SU-DHL-6 (cell line): ENCODE measurements around the gene ZBTB47.

Experiments
- H2AFZ ChIP-seq: fragments of 200-600 bp; sonication (generic); 2 replicates; pipeline ENCODE4 v1.6.1; 2014; ENCODE audit warnings: low read depth, mild to moderate bottlenecking, moderate library complexity, mixed read lengths, antibody characterized with exemption, low read length; ENCODE audit not compliant: severe bottlenecking
- H3F3A ChIP-seq: fragments of 200-600 bp; shearing (Covaris generic); 2 replicates; pipeline ENCODE4 v1.6.0; 2016; ENCODE audit warnings: antibody characterized with exemption, mild to moderate bottlenecking; ENCODE audit not compliant: insufficient read depth
- H3K27ac ChIP-seq: fragments of 200-600 bp; sonication (generic); 2 replicates; pipeline ENCODE4 v1.5.1; 2016; ENCODE audit warnings: low read depth, mild to moderate bottlenecking, low read length, moderate library complexity, mixed read lengths
- H3K27me3 ChIP-seq: fragments of 200-600 bp; sonication (generic), shearing (Covaris generic); 2 replicates; pipeline ENCODE4 v1.6.0; 2014; ENCODE audit warnings: mild to moderate bottlenecking, low read length
- H3K36me3 ChIP-seq: fragments of 200-600 bp; sonication (generic); 2 replicates; pipeline ENCODE4 v1.6.1; 2014; ENCODE audit warnings: mild to moderate bottlenecking, low read length, mixed read lengths
- H3K4me2 ChIP-seq: fragments of 300-600, 200-600 bp; shearing (Covaris generic), sonication (generic); 2 replicates; pipeline ENCODE4 v1.6.0; 2014; ENCODE audit warnings: low read length, low read depth, mild to moderate bottlenecking; ENCODE audit not compliant: poor library complexity, severe bottlenecking
- H3K4me3 ChIP-seq: fragments of 200-600 bp; sonication (generic); 2 replicates; pipeline ENCODE4 v1.5.1; 2014; ENCODE audit warnings: antibody characterized with exemption, low read length, mild to moderate bottlenecking, mixed read lengths; ENCODE audit not compliant: insufficient read depth, poor library complexity, severe bottlenecking
- H3K79me2 ChIP-seq: fragments of 200-600 bp; sonication (generic); 2 replicates; pipeline ENCODE4 v1.6.1; 2014; ENCODE audit warnings: mild to moderate bottlenecking, low read length, moderate library complexity; ENCODE audit not compliant: insufficient read depth
- H3K9ac ChIP-seq: fragments of 200-600 bp; sonication (generic); 2 replicates; pipeline ENCODE4 v1.7.0; 2014; ENCODE audit warnings: mild to moderate bottlenecking, low read length
- H3K9me2 ChIP-seq: fragments of 200-600 bp; sonication (generic); replicated peaks from 2 replicates; pipeline ENCODE4 v1.6.1; 2014; ENCODE audit warnings: low read length; ENCODE audit not compliant: insufficient read depth
- H3K9me3 ChIP-seq: fragments of 200-600 bp; sonication (generic); 2 replicates; pipeline ENCODE4 v1.6.1; 2014; ENCODE audit warnings: low read length, mixed read lengths; ENCODE audit not compliant: insufficient read depth
- H4K20me1 ChIP-seq: fragments of 200-600 bp; sonication (generic); 2 replicates; pipeline ENCODE4 v1.6.1; 2014; ENCODE audit warnings: low read depth, mild to moderate bottlenecking, antibody characterized with exemption, low read length, moderate library complexity, mixed read lengths
- CTCF ChIP-seq: fragments of 200-600 bp; sonication (generic); IDR thresholded peaks from one replicate; pipeline ENCODE4 v1.5.1; 2017; ENCODE audit warnings: antibody characterized with exemption, mild to moderate bottlenecking, low read length, moderate library complexity; ENCODE audit not compliant: insufficient read depth, poor library complexity, severe bottlenecking
- EZH2phosphoT487 ChIP-seq: fragments of 200-600 bp; sonication (generic), shearing (Covaris generic); conservative IDR thresholded peaks from 2 replicates; pipeline ENCODE4 v1.6.1; 2018; ENCODE audit warnings: mild to moderate bottlenecking, antibody characterized with exemption, low read length, moderate library complexity, mixed read lengths

Gene ZBTB47

GRCh38 chr3:42708611-42709151 lies 55.2 kb downstream of the ZBTB47 start:
- no peaks in the 10 kb centered on the region for H4K20me1 ChIP-seq
- H3K27me3 ChIP-seq = no peaks in the 10 kb centered on the region
- H3K4me3 ChIP-seq = no peak overlapping the region
- no peaks in the 10 kb centered on the region for H3K36me3 ChIP-seq
- no peak overlapping the region for H3K4me2 ChIP-seq
- H3F3A ChIP-seq = no peaks in the 10 kb centered on the region
- H3K9ac ChIP-seq = no peak overlapping the region
- TF ChIP-seq CTCF = no peak
- no peak for TF ChIP-seq EZH2phosphoT487
- no peak overlapping the region for H2AFZ ChIP-seq
- H3K9me3 ChIP-seq = no peaks in the 10 kb centered on the region
- H3K9me2 ChIP-seq = no peaks in the 10 kb centered on the region
- no peak overlapping the region for H3K27ac ChIP-seq
- no peaks in the 10 kb centered on the region for H3K79me2 ChIP-seq

- no peak overlapping the region for H3K4me2 ChIP-seq
- no peak overlapping the region for H3K27ac ChIP-seq
- H3K27me3 ChIP-seq = no peaks in the 10 kb centered on the region
- no peaks in the 10 kb centered on the region for H3F3A ChIP-seq
- H2AFZ ChIP-seq = no peak overlapping the region
- no peaks in the 10 kb centered on the region for H4K20me1 ChIP-seq
- no peaks in the 10 kb centered on the region for H3K9me3 ChIP-seq
- H3K79me2 ChIP-seq = no peaks in the 10 kb centered on the region
- no peak overlapping the region for H3K9ac ChIP-seq
- H3K36me3 ChIP-seq = no peaks in the 10 kb centered on the region
- H3K9me2 ChIP-seq = no peaks in the 10 kb centered on the region
- TF ChIP-seq CTCF = no peak
- no peak for TF ChIP-seq EZH2phosphoT487
- no peak overlapping the region for H3K4me3 ChIP-seq
These were observed 56.1 kb downstream of the ZBTB47 start for GRCh38 chr3:42709621-42710020.

- H3K4me2 ChIP-seq = no peak overlapping the region
- H3K9ac ChIP-seq = no peak overlapping the region
- no peaks in the 10 kb centered on the region for H3F3A ChIP-seq
- H3K9me3 ChIP-seq = no peaks in the 10 kb centered on the region
- no peaks in the 10 kb centered on the region for H3K79me2 ChIP-seq
- H3K27me3 ChIP-seq = no peaks in the 10 kb centered on the region
- TF ChIP-seq EZH2phosphoT487 (no peak), CTCF (no peak)
- no peaks in the 10 kb centered on the region for H3K36me3 ChIP-seq
- no peak overlapping the region for H2AFZ ChIP-seq
- H3K4me3 ChIP-seq = no peak overlapping the region
- no peaks in the 10 kb centered on the region for H3K9me2 ChIP-seq
- no peaks in the 10 kb centered on the region for H4K20me1 ChIP-seq
- no peak overlapping the region for H3K27ac ChIP-seq
These were observed 57.0 kb downstream of the ZBTB47 start for GRCh38 chr3:42710323-42711021.
